HG03045 (cell line): ENCODE measurements around the gene HS3ST6.
A peak's percentile ranks its signal among the peaks of the same experiment; 100 is the strongest.
"Not testable (repeated sequence)": the region's sequence is repeated elsewhere in the genome, so short reads cannot be mapped to it uniquely, and the experiment has no call there.

ENCODE experiments used
- ATAC-seq: cut with Tn5 transposase; IDR thresholded peaks from one replicate; pipeline ENCODE4 v1.9.1; 2021; ENCODE audit warnings: mild to moderate bottlenecking, moderate library complexity; ENCODE audit not compliant: unreplicated experiment

Gene HS3ST6

GRCh38 chr16:1947369-1947670 is 29.1 kb upstream of the HS3ST6 start:
- ATAC-seq = no peak

DNA sequence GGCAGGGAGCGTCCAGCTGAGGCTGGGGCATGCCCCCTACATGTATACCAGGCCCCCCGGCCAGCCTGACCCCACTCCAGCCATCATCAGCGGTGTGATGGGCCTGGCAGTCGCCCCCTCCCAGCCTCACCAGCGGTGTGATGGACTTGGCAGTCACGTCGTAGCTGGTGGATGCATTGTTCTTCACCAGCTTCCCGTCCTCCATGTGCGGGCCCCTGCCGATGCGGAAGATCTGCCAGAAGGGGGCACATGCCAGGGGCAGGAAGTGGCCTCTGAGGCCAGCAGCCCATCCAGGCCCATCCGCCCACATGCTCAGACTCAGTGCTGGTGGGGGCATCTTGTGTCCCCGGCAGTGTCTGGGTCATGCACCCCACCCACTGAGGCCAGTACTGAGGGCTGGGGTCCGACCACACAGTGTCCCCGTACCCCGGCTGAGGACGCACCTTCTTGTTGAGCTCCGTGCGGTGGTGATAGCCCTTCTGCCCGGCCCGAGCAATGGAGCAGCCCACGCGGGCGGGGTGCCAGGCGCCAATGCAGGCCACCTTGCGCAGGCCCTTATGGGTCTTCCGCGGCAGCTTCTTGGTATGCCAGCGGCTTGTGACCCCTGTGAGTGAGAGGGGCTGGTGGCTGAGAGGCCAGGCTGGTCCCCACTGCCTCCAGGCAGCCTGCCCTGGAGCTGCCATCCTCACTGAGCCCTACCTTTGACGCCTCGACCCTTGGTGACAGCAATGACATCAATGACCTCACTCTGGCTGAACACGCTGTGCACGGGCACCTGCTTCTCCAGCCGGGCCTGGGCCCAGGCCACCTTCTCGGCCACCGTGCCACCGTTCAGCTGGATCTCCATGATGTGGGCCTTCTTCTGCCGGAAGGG is 28.5 kb upstream of the HS3ST6 start:
- no peak for ATAC-seq

GRCh38 chr16:1945559-1946391 is 27.6 kb upstream of the HS3ST6 start:
- no peak for ATAC-seq

DNA sequence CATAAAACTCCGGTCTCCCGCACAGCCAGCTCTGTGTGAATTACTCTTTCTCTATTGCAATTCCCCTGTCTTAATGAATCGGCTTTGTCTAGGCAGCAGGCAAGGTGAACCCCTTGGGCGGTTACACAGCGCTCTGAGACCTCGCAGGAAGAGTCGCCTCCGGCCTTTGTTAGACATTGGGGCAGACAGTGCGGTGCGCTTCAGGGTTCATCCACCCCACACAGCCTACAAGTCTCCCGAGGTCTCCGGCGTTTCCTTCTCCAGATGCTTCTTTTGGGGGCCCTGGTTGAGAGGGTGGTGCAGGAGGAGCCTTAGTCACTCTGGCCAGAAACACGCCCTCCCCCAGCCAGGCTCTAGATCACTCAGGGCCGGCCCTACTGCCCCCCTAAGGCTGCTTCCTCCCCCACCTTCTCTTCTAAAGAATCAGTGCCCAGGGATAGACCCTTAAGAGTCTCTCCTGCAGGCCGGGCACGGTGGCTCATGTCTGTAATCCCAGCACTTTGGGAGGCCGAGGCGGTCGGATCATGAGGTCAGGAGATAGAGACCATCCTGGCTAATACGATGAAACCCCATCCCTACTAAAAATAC is 26.5 kb upstream of the HS3ST6 start:
- no peak for ATAC-seq

GRCh38 chr16:1942810-1943726 is 24.9 kb upstream of the HS3ST6 start, which contains the start of gene MSRB1:
MSRB1 (minus strand) TSS chr16:1943199; CDS start chr16:1943156, 43 bp downstream.
- ATAC-seq = peak; percentile 93

DNA sequence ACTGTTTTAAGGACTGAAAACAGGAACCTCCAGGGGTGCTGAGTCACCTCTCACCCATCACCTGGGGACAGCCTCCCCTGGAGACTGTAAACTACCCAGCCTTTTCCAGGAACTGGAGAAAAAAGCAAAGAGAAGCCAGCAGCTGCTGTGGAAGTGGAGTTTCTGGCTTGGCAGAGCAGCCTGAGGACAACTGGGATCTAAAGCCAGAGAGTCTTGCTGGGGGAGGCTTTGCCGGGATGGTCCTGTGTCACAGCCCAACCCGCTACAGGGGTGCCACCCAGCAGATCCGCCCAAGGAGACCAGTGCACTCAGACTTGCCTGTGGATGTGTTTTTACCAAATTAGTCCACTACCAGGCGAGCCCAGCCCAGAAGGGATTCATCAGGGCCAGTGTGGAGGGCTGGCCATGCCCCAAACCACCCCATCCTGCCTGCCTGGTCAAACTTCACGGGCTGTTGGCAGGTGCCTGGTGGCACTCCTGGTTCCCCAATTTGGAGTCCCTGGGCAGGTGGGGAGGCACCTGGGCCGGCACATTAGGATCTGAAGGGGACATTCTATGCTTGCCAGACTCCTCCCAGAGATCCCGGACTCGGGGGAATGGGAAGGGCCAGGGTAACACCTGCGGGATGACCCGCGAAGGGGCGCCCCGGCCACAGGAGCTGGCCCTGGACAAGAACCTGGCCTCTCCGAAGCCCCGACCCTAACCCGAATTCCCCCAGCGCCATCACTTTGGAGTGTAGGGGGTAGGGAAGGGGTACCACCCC is 24.0 kb upstream of the HS3ST6 start:
- no peak for ATAC-seq

- no peak for ATAC-seq
These were observed 23.2 kb upstream of the HS3ST6 start for GRCh38 chr16:1941162-1942046.

- no peak for ATAC-seq
These were observed 22.3 kb upstream of the HS3ST6 start for GRCh38 chr16:1940273-1941161.

GRCh38 chr16:1939833-1940232 is 21.6 kb upstream of the HS3ST6 start:
- ATAC-seq = not testable (repeated sequence)

GRCh38 chr16:1938910-1939309 is 20.7 kb upstream of the HS3ST6 start:
- no peak for ATAC-seq

DNA sequence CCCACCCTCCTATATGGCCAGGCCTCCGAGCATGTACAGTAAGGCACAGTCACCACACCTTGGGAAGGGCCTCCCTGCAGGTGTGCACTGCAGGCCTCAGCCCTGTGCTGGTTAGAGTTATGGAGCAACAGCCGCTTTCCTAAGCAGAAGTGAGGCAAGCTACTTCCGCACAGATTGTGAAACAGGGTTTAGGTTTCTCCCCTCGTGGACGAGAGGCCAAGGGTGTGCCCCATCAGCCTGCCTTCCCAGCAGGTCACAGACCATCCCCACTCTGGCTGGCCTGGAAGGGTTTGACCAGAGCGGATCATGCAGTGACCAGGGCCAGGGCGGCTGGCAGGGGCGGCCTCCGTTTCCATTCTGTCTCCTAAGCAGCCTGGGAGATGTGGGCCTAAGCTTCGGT is 20.1 kb upstream of the HS3ST6 start:
- no peak for ATAC-seq

- ATAC-seq = no peak
These were observed 18.8 kb upstream of the HS3ST6 start for GRCh38 chr16:1936945-1937479.

DNA sequence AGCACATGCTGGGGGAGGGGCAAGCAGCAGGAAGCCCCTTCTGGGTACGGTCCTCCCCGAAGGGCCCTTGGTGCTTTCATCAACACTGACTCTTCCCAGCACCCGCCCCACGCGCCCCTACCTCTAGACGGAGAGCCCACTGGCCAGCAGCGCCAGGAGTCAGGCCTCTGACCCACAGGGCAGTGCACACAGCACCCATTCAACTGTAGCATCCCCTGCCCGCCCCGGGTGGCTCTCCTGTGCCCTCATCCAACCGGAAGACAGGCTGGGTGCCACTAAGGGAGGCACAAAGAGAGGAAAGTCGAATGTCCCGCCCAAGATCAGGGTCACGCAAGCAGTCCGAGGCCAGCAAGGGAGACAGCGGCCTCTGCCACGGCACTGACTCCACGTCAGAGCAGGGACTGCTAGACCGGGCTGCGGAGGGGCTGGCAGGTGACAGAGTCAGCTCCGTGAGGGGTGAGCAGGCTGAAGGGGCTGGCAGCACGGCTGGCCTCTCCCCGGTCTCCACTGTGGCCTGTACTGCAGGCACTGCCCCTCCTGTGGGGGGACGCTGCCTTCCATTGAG is 15.0 kb upstream of the HS3ST6 start:
- no peak for ATAC-seq

DNA sequence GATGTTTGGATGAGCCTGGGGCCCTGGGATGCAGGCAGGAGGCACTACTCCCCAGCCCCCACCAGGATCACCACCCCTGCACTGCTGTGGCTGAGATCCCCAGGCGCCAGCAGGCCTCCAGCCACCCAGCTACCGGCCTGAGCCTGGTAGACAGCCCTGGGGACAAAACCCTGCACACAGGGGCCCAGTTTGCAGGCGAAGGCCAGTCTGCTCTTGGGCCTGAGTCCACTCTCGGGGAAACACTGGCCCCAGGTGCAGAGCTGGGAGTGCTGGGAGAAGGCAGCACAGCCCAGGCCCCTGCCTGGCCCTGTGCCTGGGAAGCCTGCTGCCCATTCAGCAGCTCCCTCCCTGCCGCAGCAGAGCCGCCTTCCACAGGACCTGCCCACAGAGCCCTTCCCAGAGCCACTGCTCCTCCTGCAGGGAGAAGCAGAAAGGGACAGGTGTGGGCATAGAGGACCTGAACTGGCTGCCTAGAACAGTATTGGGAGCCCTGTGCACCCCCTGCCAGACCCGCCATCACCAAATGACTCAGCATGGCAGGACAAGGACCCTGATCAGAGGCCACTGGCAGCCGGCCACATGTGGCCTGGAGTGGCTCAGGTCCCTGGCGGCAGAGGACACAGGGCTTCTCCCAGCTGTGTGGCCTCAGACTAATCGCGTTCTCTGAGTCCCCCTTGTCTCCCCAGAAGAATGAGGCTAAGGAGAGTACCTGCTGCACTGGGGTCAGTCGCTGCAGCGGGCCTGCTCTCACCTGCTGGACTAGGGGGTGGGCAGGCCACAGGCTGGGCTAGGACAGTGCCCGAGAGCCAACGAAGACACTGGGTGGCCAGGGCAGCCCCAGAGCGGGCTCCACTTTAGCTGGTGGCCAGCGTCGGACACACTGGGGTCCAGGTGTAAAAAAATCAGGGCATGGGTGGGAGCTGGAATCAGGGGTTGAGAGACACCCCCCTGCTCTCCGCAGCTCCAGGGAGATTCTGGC is 14.1 kb upstream of the HS3ST6 start:
- no peak for ATAC-seq

- no peak for ATAC-seq
These were observed 12.1 kb upstream of the HS3ST6 start for GRCh38 chr16:1930338-1930720.
